Large intestine (tissue), 3 donors: ENCODE data around the gene APC. TPM values are rescaled to one million over a fixed set of nuclear protein-coding genes. Genes with fewer than 3 reads are reported as not detected.

ENCODE experiments used
- DNase-seq, 2 donors: peaks; one replicate each; pipeline versions ENCODE4 v3.0.0 to v3.0.0-alpha.2; 2013
- H3K27ac ChIP-seq: one replicate; pipeline ENCODE4 v1.5.1; 2013; ENCODE audit warnings: low read length
- H3K27me3 ChIP-seq: 2 replicates; pipeline ENCODE4 v1.6.1; 2013; ENCODE audit warnings: low read length; ENCODE audit not compliant: control insufficient read depth, insufficient read depth
- H3K36me3 ChIP-seq: 2 replicates; pipeline ENCODE4 v1.6.1; 2013; ENCODE audit warnings: low read length; ENCODE audit not compliant: control insufficient read depth, insufficient read depth
- H3K4me1 ChIP-seq: one replicate; pipeline ENCODE4 v1.6.1; 2013; ENCODE audit warnings: low read length; ENCODE audit not compliant: control insufficient read depth, insufficient read depth
- H3K4me3 ChIP-seq: one replicate; pipeline ENCODE4 v1.5.1; 2013; ENCODE audit warnings: low read length
- H3K9me3 ChIP-seq: one replicate; pipeline ENCODE4 v1.6.1; 2013; ENCODE audit warnings: mild to moderate bottlenecking, low read depth, low read length, moderate library complexity; ENCODE audit not compliant: control insufficient read depth
- WGBS: methylation state at CpG from one replicate; pipeline ENCODE4 v1.1.5; 2013; ENCODE audit warnings: low lambda C conversion rate; ENCODE audit not compliant: insufficient coverage; 5-methylcytosine and 5-hydroxymethylcytosine counted together
- polyA plus RNA-seq: library from polyadenylated mRNA; unstranded; fragments of 120-200 nt; gene quantifications from one replicate; pipeline ENCODE4 v1.2.1, GENCODE V29; 2013

The APC gene
- polyA plus RNA-seq, 1 donor, result 33.7 TPM

- Histone ChIP-seq H3K4me1 (peaks cover 6% of the 10 kb centered on the region), H3K9me3 (no peaks in the 10 kb centered on the region), H3K27me3 (no peaks in the 10 kb centered on the region), H3K27ac (no peak overlapping the region), H3K4me3 (no peak overlapping the region), H3K36me3 (peaks cover 31% of the 10 kb centered on the region)
- DNase-seq, result no peak
- WGBS, result 100% methylated on average over 1 of the region's 3 CpGs
Measured at GRCh38 chr5:112776301-112776856, 38.7 kb downstream of the APC start.

- Histone ChIP-seq H3K4me1 (no peaks in the 10 kb centered on the region), H3K27ac (no peak overlapping the region), H3K4me3 (no peak overlapping the region), H3K27me3 (no peaks in the 10 kb centered on the region), H3K36me3 (peaks cover 30% of the 10 kb centered on the region), H3K9me3 (no peaks in the 10 kb centered on the region)
- DNase-seq, result no peak
Measured at GRCh38 chr5:112779531-112779930, 41.8 kb downstream of the APC start.

DNA sequence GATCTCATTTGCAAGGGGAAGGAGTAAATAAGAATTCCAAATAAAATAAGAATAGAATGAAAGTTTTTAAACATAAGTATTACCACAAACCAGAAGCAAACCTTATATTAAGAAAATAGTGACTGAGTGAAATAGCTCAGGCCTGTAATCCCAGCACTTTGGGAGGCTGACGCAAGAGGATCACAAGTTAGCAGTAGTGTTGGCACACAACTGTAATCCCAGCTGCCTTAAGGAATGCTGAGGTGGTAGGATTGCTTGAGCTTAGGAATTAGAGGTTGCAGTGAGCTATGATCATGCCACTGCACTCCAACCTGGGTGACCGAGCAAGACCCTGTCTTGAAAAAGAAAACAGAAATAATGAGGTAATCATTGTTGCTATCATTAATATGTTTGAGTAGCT, 47.0 kb downstream of the APC start:
- DNase-seq, result no peak
- Histone ChIP-seq H3K36me3 (peaks cover 16% of the 10 kb centered on the region), H3K4me3 (no peak overlapping the region), H3K27ac (no peak overlapping the region), H3K4me1 (no peaks in the 10 kb centered on the region), H3K9me3 (no peaks in the 10 kb centered on the region), H3K27me3 (no peaks in the 10 kb centered on the region)
- WGBS, result no CpG with 5 or more reads among the region's 2 CpGs

DNA sequence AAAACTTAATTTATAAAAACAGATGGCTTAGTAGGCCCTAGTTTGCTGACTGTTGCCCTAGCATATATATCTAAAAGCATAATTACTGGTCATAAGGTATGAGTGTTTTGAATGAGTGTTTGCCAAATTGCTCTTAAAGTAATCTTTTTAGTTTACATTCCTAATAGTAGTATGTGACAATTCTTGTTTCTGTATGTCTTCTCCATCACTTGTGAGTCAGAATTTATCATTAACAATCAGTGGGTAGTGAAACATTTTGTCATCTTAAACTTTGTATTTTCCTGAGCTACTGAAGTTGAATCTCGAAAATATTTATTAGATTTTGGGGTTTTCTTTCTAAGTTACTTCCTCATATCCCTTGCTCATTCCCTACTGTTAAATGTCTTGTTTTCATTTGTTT, 49.6 kb downstream of the APC start:
- Histone ChIP-seq H3K4me1 (no peaks in the 10 kb centered on the region), H3K4me3 (no peak overlapping the region), H3K9me3 (no peaks in the 10 kb centered on the region), H3K27me3 (no peaks in the 10 kb centered on the region), H3K36me3 (peaks cover 12% of the 10 kb centered on the region), H3K27ac (no peak overlapping the region)
- WGBS, result 100% methylated on average over 1 of the region's 1 CpG
- DNase-seq, result no peak

DNA sequence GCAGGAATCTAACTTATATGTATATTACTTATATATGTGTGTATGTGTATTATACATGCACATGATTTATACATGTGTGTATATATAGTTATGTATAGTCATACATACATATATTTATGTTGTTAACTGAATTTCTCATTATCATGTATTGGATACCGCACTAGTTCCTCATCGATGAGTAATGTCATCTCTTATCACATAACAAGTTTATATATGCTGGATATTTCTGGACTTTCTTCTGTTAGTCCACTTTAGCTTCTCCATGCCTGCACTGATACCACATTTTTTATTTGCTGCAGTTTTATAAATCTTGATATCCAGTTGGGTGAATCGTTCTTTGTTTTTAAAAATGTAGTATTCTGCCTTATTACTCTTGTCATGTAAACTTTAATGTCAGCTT, 50.2 kb downstream of the APC start:
- Histone ChIP-seq H3K4me1 (no peaks in the 10 kb centered on the region), H3K27ac (no peak overlapping the region), H3K36me3 (peaks cover 15% of the 10 kb centered on the region), H3K9me3 (no peaks in the 10 kb centered on the region), H3K4me3 (no peak overlapping the region), H3K27me3 (no peaks in the 10 kb centered on the region)
- no peak for DNase-seq
- 100% methylated on average over 1 of the region's 3 CpGs for WGBS

DNA sequence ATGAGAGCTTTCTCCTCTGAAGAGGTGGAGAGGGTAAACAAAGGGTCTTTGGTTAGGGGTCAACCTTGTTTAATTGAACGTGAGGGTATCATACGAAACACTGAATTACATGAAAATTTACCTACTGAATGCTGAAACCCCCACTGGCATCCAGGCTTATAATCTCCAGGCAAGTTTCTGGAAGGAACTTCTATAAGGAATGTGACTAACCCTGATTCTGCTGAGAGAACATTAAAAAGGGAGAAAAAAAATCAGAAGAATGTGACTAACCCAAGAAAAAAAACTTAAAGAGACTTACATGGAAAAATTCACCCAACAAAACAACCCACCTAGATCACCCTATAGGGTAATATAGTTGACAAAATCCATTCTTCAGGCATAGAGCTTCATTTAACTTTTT, 55.5 kb downstream of the APC start:
- no peaks in the 10 kb centered on the region for H3K27me3 ChIP-seq
- no peak overlapping the region for H3K4me3 ChIP-seq
- H3K9me3 ChIP-seq, result no peaks in the 10 kb centered on the region
- DNase-seq, result no peak
- WGBS, result 100% methylated on average over 2 of the region's 2 CpGs
- H3K27ac ChIP-seq, result no peak overlapping the region
- H3K36me3 ChIP-seq, result peaks cover 38% of the 10 kb centered on the region
- H3K4me1 ChIP-seq, result no peaks in the 10 kb centered on the region

GRCh38 chr5:112794410-112794809, 56.7 kb downstream of the APC start:
- Histone ChIP-seq H3K36me3 (peaks cover 38% of the 10 kb centered on the region), H3K9me3 (no peaks in the 10 kb centered on the region), H3K4me3 (no peak overlapping the region), H3K27me3 (no peaks in the 10 kb centered on the region), H3K4me1 (no peaks in the 10 kb centered on the region), H3K27ac (no peak overlapping the region)
- DNase-seq, result no peak
- WGBS, result no CpG with 5 or more reads among the region's 4 CpGs

DNA sequence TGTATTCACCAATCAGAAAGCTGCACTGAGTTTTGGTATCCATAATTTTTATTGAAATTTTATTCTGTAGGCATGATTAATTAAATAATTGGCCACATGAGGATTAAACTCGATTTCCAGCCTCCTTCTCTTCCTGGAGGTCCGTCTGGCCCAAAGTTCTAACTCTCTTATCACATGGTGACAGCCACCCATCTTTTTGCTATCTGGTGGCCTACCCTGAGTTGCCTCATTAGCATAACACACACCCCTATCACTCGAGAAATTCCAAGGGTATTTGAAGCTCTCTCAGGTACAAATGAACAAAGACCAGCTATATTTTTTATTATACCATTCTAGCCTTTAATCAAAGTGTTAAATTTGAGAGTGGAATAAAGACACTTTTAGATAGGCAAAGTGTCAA, 57.7 kb downstream of the APC start:
- Histone ChIP-seq H3K9me3 (no peaks in the 10 kb centered on the region), H3K36me3 (peaks cover 38% of the 10 kb centered on the region), H3K27ac (no peak overlapping the region), H3K4me1 (no peaks in the 10 kb centered on the region), H3K27me3 (no peaks in the 10 kb centered on the region), H3K4me3 (no peak overlapping the region)
- 93% methylated on average over 2 of the region's 3 CpGs for WGBS
- DNase-seq, result no peak

DNA sequence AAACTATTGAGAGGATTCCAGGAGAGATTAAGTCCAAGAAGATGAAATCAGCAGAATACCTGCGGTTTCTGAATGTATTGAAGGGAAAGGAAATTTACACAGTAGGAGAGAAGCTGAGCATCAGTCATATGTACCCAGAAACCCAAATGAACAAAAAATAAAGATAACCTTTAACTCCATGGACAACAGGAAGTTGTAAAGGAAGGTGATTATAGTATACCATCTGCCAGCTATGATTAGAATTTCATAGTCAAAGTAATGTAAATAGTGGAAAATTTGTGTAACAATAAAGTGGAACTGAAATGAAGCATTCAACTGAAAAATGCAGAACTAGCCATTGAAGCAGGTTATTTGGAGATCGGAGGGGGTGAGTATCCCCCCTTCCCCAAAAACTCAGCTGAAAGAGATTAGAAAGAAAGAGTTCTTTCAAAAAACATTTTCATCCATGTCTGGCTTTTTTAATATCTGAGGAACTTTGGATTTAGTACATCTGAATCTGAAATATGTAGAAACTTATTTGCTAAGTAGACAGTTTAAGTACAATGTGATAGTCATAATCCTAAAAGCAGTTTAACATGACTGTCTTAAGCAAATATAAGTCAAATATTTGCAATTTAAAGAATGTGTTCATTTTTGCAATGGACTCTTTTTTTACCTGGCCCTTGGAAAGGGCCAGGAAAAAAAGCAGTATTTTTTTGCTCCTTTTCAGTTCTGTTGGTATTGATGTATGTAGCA, 58.4 kb downstream of the APC start:
- 67% methylated on average over 1 of the region's 2 CpGs for WGBS
- peaks cover 40% of the 10 kb centered on the region for H3K36me3 ChIP-seq
- no peaks in the 10 kb centered on the region for H3K9me3 ChIP-seq
- no peaks in the 10 kb centered on the region for H3K4me1 ChIP-seq
- no peak overlapping the region for H3K27ac ChIP-seq
- peak in 1 of 2 donors; percentile 6 for DNase-seq
- no peak overlapping the region for H3K4me3 ChIP-seq
- no peaks in the 10 kb centered on the region for H3K27me3 ChIP-seq

DNA sequence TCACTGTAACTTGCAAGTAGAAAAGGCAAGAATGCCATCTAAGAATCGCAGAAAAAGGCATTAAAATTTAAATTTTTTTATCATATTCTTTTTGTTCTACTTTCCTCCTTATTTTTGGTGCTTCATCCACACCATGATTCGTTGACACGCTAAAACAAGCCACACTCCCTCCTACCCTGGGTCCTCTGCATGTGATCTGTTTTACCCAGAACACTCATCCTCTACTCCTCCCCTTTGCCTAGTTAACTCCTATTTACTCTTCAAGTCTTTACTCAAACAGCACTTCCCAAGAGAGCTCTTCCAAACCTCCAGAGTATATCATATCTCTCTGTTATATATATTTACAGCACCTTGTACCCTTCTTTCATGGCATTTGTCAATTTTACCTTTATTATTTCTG, 62.0 kb downstream of the APC start:
- WGBS, result 75% methylated on average over 3 of the region's 3 CpGs
- no peaks in the 10 kb centered on the region for H3K9me3 ChIP-seq

DNA sequence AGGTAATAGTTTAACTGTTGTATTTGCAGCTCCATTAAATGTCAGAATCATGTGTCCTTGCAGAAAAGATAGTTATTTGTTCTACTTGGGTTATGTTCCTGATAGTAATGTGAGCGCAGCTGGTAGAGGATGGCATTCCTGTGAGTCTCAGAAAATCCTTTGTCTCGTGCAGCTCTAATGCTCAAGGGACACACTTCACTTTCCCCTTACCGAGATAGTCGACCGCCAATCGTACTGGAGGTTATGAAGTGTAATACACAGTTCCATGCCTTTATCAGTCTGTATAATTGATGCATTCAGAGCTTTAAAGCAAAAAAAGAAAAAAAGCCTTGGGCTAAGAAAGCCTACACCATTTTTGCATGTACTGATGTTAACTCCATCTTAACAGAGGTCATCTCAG, 63.2 kb downstream of the APC start:
- DNase-seq, result no peak
- H3K27ac ChIP-seq, result no peak overlapping the region
- H3K9me3 ChIP-seq, result no peaks in the 10 kb centered on the region
- no CpG with 5 or more reads among the region's 6 CpGs for WGBS
- H3K36me3 ChIP-seq, result peaks cover 30% of the 10 kb centered on the region
- H3K27me3 ChIP-seq, result no peaks in the 10 kb centered on the region
- H3K4me3 ChIP-seq, result no peak overlapping the region
- H3K4me1 ChIP-seq, result no peaks in the 10 kb centered on the region

More for the DNA sequence above, 62.0 kb downstream of the APC start:
- peaks cover 31% of the 10 kb centered on the region for H3K36me3 ChIP-seq
- no peaks in the 10 kb centered on the region for H3K4me1 ChIP-seq
- no peak for DNase-seq
- no peak overlapping the region for H3K27ac ChIP-seq
- H3K27me3 ChIP-seq, result no peaks in the 10 kb centered on the region
- H3K4me3 ChIP-seq, result no peak overlapping the region
